ENCODE measurements around the gene FOXL3.

FOXL3 gene

GRCh38 chr7:322111-322671 is 32.2 kb downstream of the FOXL3 start:
- 18% methylated on average over 45 of the region's 45 CpGs for WGBS
- Histone ChIP-seq H3K4me1 (ENCODE audit: insufficient read depth, low read length) (no peaks in the 10 kb centered on the region), H3K9ac (ENCODE audit: low read depth, low read length) (no peak overlapping the region), H3K9me3 (ENCODE audit: insufficient read depth, low read depth, low read length) (peaks cover 3% of the 10 kb centered on the region; the same call in 1 of the 2 replicates), H3K36me3 (ENCODE audit: insufficient read depth, low read length) (no peaks in the 10 kb centered on the region), H3K4me3 (ENCODE audit: low read length) (peak overlapping the region; percentile 36; the same call in 1 of the 2 replicates), H3K27me3 (ENCODE audit: insufficient read depth, low read length) (no peaks in the 10 kb centered on the region), H3K27ac (ENCODE audit: low read depth, low read length) (no peak overlapping the region)

GRCh38 chr7:322708-323111 is 32.7 kb downstream of the FOXL3 start:
- Histone ChIP-seq H3K4me1 (ENCODE audit: insufficient read depth, low read length) (no peaks in the 10 kb centered on the region), H3K9ac (ENCODE audit: low read depth, low read length) (no peak overlapping the region), H3K36me3 (ENCODE audit: insufficient read depth, low read length) (no peaks in the 10 kb centered on the region), H3K27me3 (ENCODE audit: insufficient read depth, low read length) (no peaks in the 10 kb centered on the region), H3K4me3 (ENCODE audit: low read length) (no peak overlapping the region), H3K27ac (ENCODE audit: low read depth, low read length) (no peak overlapping the region), H3K9me3 (ENCODE audit: insufficient read depth, low read depth, low read length) (peaks cover 3% of the 10 kb centered on the region; the same call in 1 of the 2 replicates)
- WGBS, result 91% methylated on average over 6 of the region's 6 CpGs

GRCh38 chr7:323410-323809 is 33.4 kb downstream of the FOXL3 start:
- 76% methylated on average over 10 of the region's 10 CpGs for WGBS
- no peaks in the 10 kb centered on the region for H3K36me3 ChIP-seq (ENCODE audit: insufficient read depth, low read length)
- no peaks in the 10 kb centered on the region for H3K4me1 ChIP-seq (ENCODE audit: insufficient read depth, low read length)
- no peak overlapping the region for H3K4me3 ChIP-seq (ENCODE audit: low read length)
- H3K27me3 ChIP-seq (ENCODE audit: insufficient read depth, low read length), result no peaks in the 10 kb centered on the region
- no peak overlapping the region for H3K9ac ChIP-seq (ENCODE audit: low read depth, low read length)
- H3K27ac ChIP-seq (ENCODE audit: low read depth, low read length), result no peak overlapping the region
- H3K9me3 ChIP-seq (ENCODE audit: insufficient read depth, low read depth, low read length), result peaks cover 3% of the 10 kb centered on the region; the same call in 1 of the 2 replicates

GRCh38 chr7:324011-324410 is 34.0 kb downstream of the FOXL3 start:
- peaks cover 3% of the 10 kb centered on the region; the same call in 1 of the 2 replicates for H3K9me3 ChIP-seq (ENCODE audit: insufficient read depth, low read depth, low read length)
- H3K4me1 ChIP-seq (ENCODE audit: insufficient read depth, low read length), result no peaks in the 10 kb centered on the region
- H3K4me3 ChIP-seq (ENCODE audit: low read length), result no peak overlapping the region
- WGBS, result 86% methylated on average over 8 of the region's 8 CpGs
- no peak overlapping the region for H3K27ac ChIP-seq (ENCODE audit: low read depth, low read length)
- H3K27me3 ChIP-seq (ENCODE audit: insufficient read depth, low read length), result no peaks in the 10 kb centered on the region
- no peak overlapping the region for H3K9ac ChIP-seq (ENCODE audit: low read depth, low read length)
- H3K36me3 ChIP-seq (ENCODE audit: insufficient read depth, low read length), result no peaks in the 10 kb centered on the region

- no peaks in the 10 kb centered on the region for H3K36me3 ChIP-seq (ENCODE audit: insufficient read depth, low read length)
- 94% methylated on average over 20 of the region's 20 CpGs for WGBS
- no peaks in the 10 kb centered on the region for H3K4me1 ChIP-seq (ENCODE audit: insufficient read depth, low read length)
- H3K27ac ChIP-seq (ENCODE audit: low read depth, low read length), result no peak overlapping the region
- H3K27me3 ChIP-seq (ENCODE audit: insufficient read depth, low read length), result no peaks in the 10 kb centered on the region
- no peak overlapping the region for H3K4me3 ChIP-seq (ENCODE audit: low read length)
- peaks cover 3% of the 10 kb centered on the region; the same call in 1 of the 2 replicates for H3K9me3 ChIP-seq (ENCODE audit: insufficient read depth, low read depth, low read length)
- no peak overlapping the region for H3K9ac ChIP-seq (ENCODE audit: low read depth, low read length)
Measured at GRCh38 chr7:325051-325798, 35.3 kb downstream of the FOXL3 start.

GRCh38 chr7:325811-326210 is 35.8 kb downstream of the FOXL3 start:
- H3K9me3 ChIP-seq (ENCODE audit: insufficient read depth, low read depth, low read length), result peaks cover 3% of the 10 kb centered on the region; the same call in 1 of the 2 replicates
- H3K27ac ChIP-seq (ENCODE audit: low read depth, low read length), result no peak overlapping the region
- H3K27me3 ChIP-seq (ENCODE audit: insufficient read depth, low read length), result 0 out of 2 replicates have a peak, but pooled peaks cover 4% of the 10 kb centered on the region
- no peaks in the 10 kb centered on the region for H3K36me3 ChIP-seq (ENCODE audit: insufficient read depth, low read length)
- WGBS, result 92% methylated on average over 11 of the region's 11 CpGs
- H3K4me1 ChIP-seq (ENCODE audit: insufficient read depth, low read length), result no peaks in the 10 kb centered on the region
- no peak overlapping the region for H3K4me3 ChIP-seq (ENCODE audit: low read length)
- no peak overlapping the region for H3K9ac ChIP-seq (ENCODE audit: low read depth, low read length)

GRCh38 chr7:326273-326672 is 36.3 kb downstream of the FOXL3 start:
- H3K4me3 ChIP-seq (ENCODE audit: low read length), result no peak overlapping the region
- WGBS, result 96% methylated on average over 9 of the region's 9 CpGs
- H3K36me3 ChIP-seq (ENCODE audit: insufficient read depth, low read length), result no peaks in the 10 kb centered on the region
- no peak overlapping the region for H3K9ac ChIP-seq (ENCODE audit: low read depth, low read length)
- H3K27ac ChIP-seq (ENCODE audit: low read depth, low read length), result no peak overlapping the region
- 0 out of 2 replicates have a peak, but pooled peaks cover 5% of the 10 kb centered on the region for H3K27me3 ChIP-seq (ENCODE audit: insufficient read depth, low read length)
- peaks cover 3% of the 10 kb centered on the region; the same call in 1 of the 2 replicates for H3K9me3 ChIP-seq (ENCODE audit: insufficient read depth, low read depth, low read length)
- H3K4me1 ChIP-seq (ENCODE audit: insufficient read depth, low read length), result no peaks in the 10 kb centered on the region

GRCh38 chr7:326809-327232 is 36.9 kb downstream of the FOXL3 start:
- Histone ChIP-seq H3K9ac (ENCODE audit: low read depth, low read length) (no peak overlapping the region), H3K27ac (ENCODE audit: low read depth, low read length) (no peak overlapping the region), H3K4me3 (ENCODE audit: low read length) (no peak overlapping the region), H3K27me3 (ENCODE audit: insufficient read depth, low read length) (0 out of 2 replicates have a peak, but pooled peaks cover 5% of the 10 kb centered on the region), H3K9me3 (ENCODE audit: insufficient read depth, low read depth, low read length) (peaks cover 3% of the 10 kb centered on the region; the same call in 1 of the 2 replicates), H3K36me3 (ENCODE audit: insufficient read depth, low read length) (no peaks in the 10 kb centered on the region), H3K4me1 (ENCODE audit: insufficient read depth, low read length) (no peaks in the 10 kb centered on the region)
- WGBS, result 86% methylated on average over 6 of the region's 6 CpGs

- Histone ChIP-seq H3K27me3 (ENCODE audit: insufficient read depth, low read length) (0 out of 2 replicates have a peak, but pooled peaks cover 8% of the 10 kb centered on the region), H3K4me1 (ENCODE audit: insufficient read depth, low read length) (no peaks in the 10 kb centered on the region), H3K36me3 (ENCODE audit: insufficient read depth, low read length) (no peaks in the 10 kb centered on the region), H3K27ac (ENCODE audit: low read depth, low read length) (no peak overlapping the region), H3K4me3 (ENCODE audit: low read length) (no peak overlapping the region), H3K9ac (ENCODE audit: low read depth, low read length) (no peak overlapping the region), H3K9me3 (ENCODE audit: insufficient read depth, low read depth, low read length) (peaks cover 3% of the 10 kb centered on the region; the same call in 1 of the 2 replicates)
- WGBS, result 92% methylated on average over 29 of the region's 29 CpGs
Measured at GRCh38 chr7:327233-327931, 37.4 kb downstream of the FOXL3 start.

GRCh38 chr7:327991-328702 is 38.2 kb downstream of the FOXL3 start:
- WGBS, result 92% methylated on average over 22 of the region's 22 CpGs
- Histone ChIP-seq H3K9ac (ENCODE audit: low read depth, low read length) (no peak overlapping the region), H3K27me3 (ENCODE audit: insufficient read depth, low read length) (0 out of 2 replicates have a peak, but pooled peaks cover 8% of the 10 kb centered on the region)

More at GRCh38 chr7:327991-328702, 38.2 kb downstream of the FOXL3 start:
- no peaks in the 10 kb centered on the region for H3K36me3 ChIP-seq (ENCODE audit: insufficient read depth, low read length)
- H3K27ac ChIP-seq (ENCODE audit: low read depth, low read length), result no peak overlapping the region
- no peak overlapping the region for H3K4me3 ChIP-seq (ENCODE audit: low read length)
- H3K4me1 ChIP-seq (ENCODE audit: insufficient read depth, low read length), result no peaks in the 10 kb centered on the region
- peaks cover 3% of the 10 kb centered on the region; the same call in 1 of the 2 replicates for H3K9me3 ChIP-seq (ENCODE audit: insufficient read depth, low read depth, low read length)
